Spleen (tissue), 11 donors: ENCODE measurements around the gene MORC1. TPM values are rescaled to one million over a fixed set of nuclear protein-coding genes. Genes with fewer than 3 reads are reported as not detected.

Experiments
- DNase-seq: peaks from one replicate; pipeline ENCODE4 v3.0.0-alpha.2; 2020
- H3K27ac ChIP-seq, 8 donors: fragments of 200-600 bp; sonication (generic) in 7 of 8; 1 replicate in 4 of 8; 2 replicates in 4 of 8; pipeline versions ENCODE4 v1.5.0 to v1.8.0; 2016 to 2021; ENCODE audit warnings: inconsistent platforms in 4 of 8, mild to moderate bottlenecking in 4 of 8, moderate library complexity in 1 of 8
- H3K27me3 ChIP-seq, 7 donors: fragments of 200-600 bp; sonication (generic) in 6 of 7; replicated peaks in 1 of 7; 1 replicate in 4 of 7; 2 replicates in 3 of 7; pipeline versions ENCODE4 v1.5.0 to v1.8.0; 2016 to 2021; ENCODE audit warnings: inconsistent platforms in 3 of 7, mild to moderate bottlenecking in 1 of 7
- H3K36me3 ChIP-seq, 6 donors: fragments of 200-600 bp; sonication (generic) in 5 of 6; 1 replicate in 4 of 6; 2 replicates in 2 of 6; pipeline versions ENCODE4 v1.5.0 to v1.8.0; 2016 to 2021; ENCODE audit warnings: inconsistent platforms in 2 of 6
- H3K4me1 ChIP-seq, 6 donors: fragments of 200-600 bp; sonication (generic) in 5 of 6; 1 replicate in 3 of 6; 2 replicates in 3 of 6; pipeline versions ENCODE4 v1.5.0 to v1.8.0; 2016 to 2021; ENCODE audit warnings: inconsistent platforms in 3 of 6
- H3K4me3 ChIP-seq, 8 donors: fragments of 200-600 bp; sonication (generic) in 7 of 8; 1 replicate in 4 of 8; 2 replicates in 4 of 8; pipeline versions ENCODE4 v1.5.0 to v1.8.0; 2016 to 2021; ENCODE audit warnings: inconsistent platforms in 4 of 8, mild to moderate bottlenecking in 4 of 8, moderate library complexity in 2 of 8
- H3K9me3 ChIP-seq, 8 donors: fragments of 200-600 bp; sonication (generic) in 7 of 8; 1 replicate in 4 of 8; 2 replicates in 4 of 8; pipeline versions ENCODE4 v1.5.0 to v1.8.0; 2016 to 2021; ENCODE audit warnings: inconsistent platforms in 4 of 8
- POLR2A ChIP-seq, 3 donors: fragments of 450-650 bp; IDR thresholded peaks; one replicate each; pipeline ENCODE4 v1.5.1; 2017; ENCODE audit warnings: antibody characterized with exemption in 3 of 3, mild to moderate bottlenecking in 1 of 3
- POLR2AphosphoS5 ChIP-seq, 3 donors: sonication (generic); formaldehyde crosslinking; IDR thresholded peaks; one replicate each; pipeline ENCODE4 v1.5.1; 2017; ENCODE audit warnings: antibody characterized with exemption in 3 of 3
- WGBS, 5 donors: extraction: QIAGEN DNeasy Blood & Tissue Kit in 3 of 5; methylation state at CpG; one replicate each; pipeline versions ENCODE4 v1.1.5 to v1.1.7; 2013 to 2018; 5-methylcytosine and 5-hydroxymethylcytosine counted together
- intact Hi-C: fragments of 100-400 bp; cut with DNase I; formaldehyde crosslinking; loops from one replicate; pipeline ENCODE4 v1.15.0; 2023; ENCODE audit warnings: low total_unique reads
- polyA plus RNA-seq, 3 donors: library from polyadenylated mRNA; stranded (reverse); fragments of 200-250 nt; gene quantifications; one replicate each; pipeline ENCODE4 v1.2.1, GENCODE V29; 2013
- total RNA-seq, 7 donors: library from RNA; depleted of rRNA in 3 of 7; stranded (reverse); fragments of >200 nt in 3 of 7; fragmentation: NEBNext Ultra II Directional in 4 of 7; extraction: Animal tissue kit (Norgen Biotek cat#: 25700) in 4 of 7; gene quantifications; one replicate each; pipeline versions ENCODE4 v1.1.0 to v1.2.1, GENCODE V29; 2016 to 2021
- TF ChIP-seq, protein P1 (sequence below), 11 experiments: fragments of 200-600 bp in 7 of 11; fragments of 450-650 bp in 4 of 11; sonication (generic) in 4 of 11; IDR thresholded peaks in 8 of 11; conservative IDR thresholded peaks in 3 of 11; 1 replicate in 7 of 11; 2 replicates in 4 of 11; pipeline versions ENCODE4 v1.4.0 to v1.8.0; 2016 to 2021; ENCODE audit warnings: antibody characterized with exemption in 11 of 11, inconsistent platforms in 4 of 11, mild to moderate bottlenecking in 1 of 11
- donor health status: healthy with polysubstance abuse.
- donor health status: DM: no; HTN: no; CAD: no; lungs with moderate emphysema.
- donor health status: DM: no; HTN: no; CAD: no.
- donor health status: Bipolar disorder and iron deficiency.
- donor health status: healthy.
- donor health status: DM: no; HTN: no; CAD: no.
- donor health status: DM: yes; HTN: yes; CAD: no.

MORC1 gene
- total and polyA plus RNA-seq, 10 donors = 0.03 to 0.24 (median 0.13) TPM; not detected in 6

DNA sequence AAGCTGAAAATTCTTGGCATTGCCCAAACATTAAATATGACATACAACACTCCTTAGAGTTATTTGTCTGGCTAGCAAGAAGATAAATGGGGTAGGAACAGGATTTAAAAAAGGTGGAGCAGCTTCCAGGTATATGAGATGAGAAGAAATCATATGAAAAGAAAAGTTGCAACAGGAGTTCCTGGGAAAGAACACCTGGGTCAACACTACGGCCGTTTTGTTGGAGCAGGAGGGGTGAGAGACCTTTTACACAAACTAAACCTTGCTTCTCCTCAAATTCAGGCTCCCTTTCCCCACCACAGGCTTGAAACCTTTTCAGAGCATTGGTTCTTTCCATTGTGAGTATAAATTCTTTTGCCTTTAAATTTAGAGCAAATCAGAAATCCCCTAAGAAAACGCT is 145.5 kb downstream of the MORC1 start:
- 79 to 94% (median 88%) methylated on average over 3 of the region's 3 CpGs for WGBS, 5 donors

DNA sequence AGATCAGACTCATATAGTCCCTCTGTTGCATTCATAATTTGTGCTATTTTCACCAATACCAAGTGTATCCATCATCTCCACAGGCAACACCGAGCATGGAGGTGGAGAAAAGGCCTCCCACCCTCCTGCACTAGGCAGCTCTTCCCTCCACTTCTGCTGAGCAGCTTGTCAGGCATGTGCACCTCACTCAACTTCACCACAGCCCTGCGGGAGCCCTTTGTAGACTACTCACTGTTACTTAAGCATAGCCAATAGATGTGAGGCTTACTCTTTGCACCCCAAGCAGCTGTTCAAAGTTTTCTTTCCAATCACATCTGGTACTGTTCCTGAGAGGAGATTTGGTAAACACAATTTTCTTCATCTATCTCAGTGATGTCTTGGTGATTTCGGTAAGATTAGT is 147.4 kb downstream of the MORC1 start:
- no peaks in the 10 kb centered on the region for H3K4me1 ChIP-seq
- intact Hi-C loops = no loop called here
- DNase-seq = no peak
- TF ChIP-seq, protein P1, sequence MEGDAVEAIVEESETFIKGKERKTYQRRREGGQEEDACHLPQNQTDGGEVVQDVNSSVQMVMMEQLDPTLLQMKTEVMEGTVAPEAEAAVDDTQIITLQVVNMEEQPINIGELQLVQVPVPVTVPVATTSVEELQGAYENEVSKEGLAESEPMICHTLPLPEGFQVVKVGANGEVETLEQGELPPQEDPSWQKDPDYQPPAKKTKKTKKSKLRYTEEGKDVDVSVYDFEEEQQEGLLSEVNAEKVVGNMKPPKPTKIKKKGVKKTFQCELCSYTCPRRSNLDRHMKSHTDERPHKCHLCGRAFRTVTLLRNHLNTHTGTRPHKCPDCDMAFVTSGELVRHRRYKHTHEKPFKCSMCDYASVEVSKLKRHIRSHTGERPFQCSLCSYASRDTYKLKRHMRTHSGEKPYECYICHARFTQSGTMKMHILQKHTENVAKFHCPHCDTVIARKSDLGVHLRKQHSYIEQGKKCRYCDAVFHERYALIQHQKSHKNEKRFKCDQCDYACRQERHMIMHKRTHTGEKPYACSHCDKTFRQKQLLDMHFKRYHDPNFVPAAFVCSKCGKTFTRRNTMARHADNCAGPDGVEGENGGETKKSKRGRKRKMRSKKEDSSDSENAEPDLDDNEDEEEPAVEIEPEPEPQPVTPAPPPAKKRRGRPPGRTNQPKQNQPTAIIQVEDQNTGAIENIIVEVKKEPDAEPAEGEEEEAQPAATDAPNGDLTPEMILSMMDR (IDR thresholded peaks at IDR 0.05 in 8 of 11, conservative IDR thresholded peaks at IDR 0.05 in 3 of 11) = no peak
- no peak for TF ChIP-seq POLR2AphosphoS5 (IDR thresholded peaks at IDR 0.05)
- TF ChIP-seq POLR2A (IDR thresholded peaks at IDR 0.05) = no peak
- no peak overlapping the region for H3K4me3 ChIP-seq
- H3K36me3 ChIP-seq = no peaks in the 10 kb centered on the region
- no peak overlapping the region for H3K27ac ChIP-seq
- 51 to 62% (median 56%) methylated on average over 3 of the region's 3 CpGs for WGBS, 5 donors
- H3K9me3 ChIP-seq = no peaks in the 10 kb centered on the region
- H3K27me3 ChIP-seq = no peaks in the 10 kb centered on the region

More for the DNA sequence above, 145.5 kb downstream of the MORC1 start:
- Histone ChIP-seq H3K4me1 (no peaks in the 10 kb centered on the region), H3K27me3 (no peaks in the 10 kb centered on the region), H3K4me3 (no peak overlapping the region), H3K27ac (no peak overlapping the region), H3K9me3 (no peaks in the 10 kb centered on the region), H3K36me3 (no peaks in the 10 kb centered on the region)
- intact Hi-C loops = no loop called here
- TF ChIP-seq, protein P1 (IDR thresholded peaks at IDR 0.05 in 8 of 11, conservative IDR thresholded peaks at IDR 0.05 in 3 of 11) = no peak
- TF ChIP-seq POLR2A (IDR thresholded peaks at IDR 0.05) (no peak), POLR2AphosphoS5 (IDR thresholded peaks at IDR 0.05) (no peak)
- no peak for DNase-seq

DNA sequence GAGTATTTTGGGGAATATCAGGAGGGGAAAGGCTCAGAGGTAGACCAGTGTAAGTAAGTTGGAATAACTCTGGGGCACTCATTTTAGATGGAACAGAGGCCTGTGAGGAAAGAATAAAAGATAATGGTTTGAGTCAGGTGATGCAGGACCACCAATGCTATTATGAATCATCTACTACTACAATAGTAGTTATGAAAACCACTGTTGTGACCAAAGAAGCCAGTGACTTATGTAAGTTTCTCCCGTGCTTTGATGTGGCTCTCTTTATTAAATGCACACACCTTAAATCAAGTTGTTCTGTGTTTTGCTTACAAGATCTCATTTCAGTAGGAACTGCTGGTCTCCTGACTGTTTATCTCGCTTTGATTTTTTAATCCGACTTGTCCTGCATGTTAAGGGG is 151.2 kb downstream of the MORC1 start:
- Histone ChIP-seq H3K27ac (no peak overlapping the region), H3K9me3 (no peaks in the 10 kb centered on the region), H3K36me3 (no peaks in the 10 kb centered on the region), H3K4me1 (no peaks in the 10 kb centered on the region), H3K27me3 (no peaks in the 10 kb centered on the region), H3K4me3 (no peak overlapping the region)
- no peak for DNase-seq
- intact Hi-C loops = no loop called here
- 79 to 91% (median 87%) methylated on average over 3 of the region's 3 CpGs for WGBS, 5 donors
- TF ChIP-seq, protein P1 (IDR thresholded peaks at IDR 0.05 in 8 of 11, conservative IDR thresholded peaks at IDR 0.05 in 3 of 11) = no peak
- no peak for TF ChIP-seq POLR2A (IDR thresholded peaks at IDR 0.05)

DNA sequence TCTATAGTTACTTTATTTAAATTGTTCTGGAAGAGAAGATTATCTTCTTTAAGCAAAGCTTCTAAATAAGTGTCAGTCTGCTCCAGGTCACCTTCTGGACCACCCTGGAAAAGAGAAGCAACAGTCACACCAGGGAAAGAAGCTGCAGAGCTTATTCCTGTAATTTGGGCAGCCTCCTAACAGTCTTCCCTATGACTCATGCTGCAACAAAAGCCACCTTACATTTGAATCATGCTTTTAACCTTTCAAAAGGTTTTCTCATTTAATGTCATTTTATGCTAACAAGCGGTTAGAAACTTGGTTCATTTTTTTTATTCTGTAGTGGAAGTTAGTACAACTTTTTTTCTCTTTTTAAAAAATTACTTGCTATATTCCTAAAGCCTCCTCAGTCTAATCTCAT is 158.9 kb downstream of the MORC1 start:
- Histone ChIP-seq H3K27me3 (peaks cover 0 to 6% (median 0%) of the 10 kb centered on the region in 7 donors), H3K9me3 (no peaks in the 10 kb centered on the region), H3K36me3 (no peaks in the 10 kb centered on the region), H3K4me3 (no peak overlapping the region), H3K27ac (no peak overlapping the region), H3K4me1 (no peaks in the 10 kb centered on the region)
- TF ChIP-seq POLR2AphosphoS5 (IDR thresholded peaks at IDR 0.05) (no peak), POLR2A (IDR thresholded peaks at IDR 0.05) (no peak)
- TF ChIP-seq, protein P1 (IDR thresholded peaks at IDR 0.05 in 8 of 11, conservative IDR thresholded peaks at IDR 0.05 in 3 of 11) = no peak
- intact Hi-C loops = no loop called here
- DNase-seq = no peak
- 68 to 96% (median 88%) methylated on average over 1 of the region's 1 CpG for WGBS, 5 donors
